ENCODE measurements around the gene BEND7. TPM values are rescaled to one million over a fixed set of nuclear protein-coding genes. Genes with fewer than 3 reads are reported as not detected.

BEND7 gene
- total and polyA plus RNA-seq, 2 donors (not counting 3 experiments of a cell fraction or from before 2014, with no cell fraction given) = 7.3 to 31.7 TPM

DNA sequence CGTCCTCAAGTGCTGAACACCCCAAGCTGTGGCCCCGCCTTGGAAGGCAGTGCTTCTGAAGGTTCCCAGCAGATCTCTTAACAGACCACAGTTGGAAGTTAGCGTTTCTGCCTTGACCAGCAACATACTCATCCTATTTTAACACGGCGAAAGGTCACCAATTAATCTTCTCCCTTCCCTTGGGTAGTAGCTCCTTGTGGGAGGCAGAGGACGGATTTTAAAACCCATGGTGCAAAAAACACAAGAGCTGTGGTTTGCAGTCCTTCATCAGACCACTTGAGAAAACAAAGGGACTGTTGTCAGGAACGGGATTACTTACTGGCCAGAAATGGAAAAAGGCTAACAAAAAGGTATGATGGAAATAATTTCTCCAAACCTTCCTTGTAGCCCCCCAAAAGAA is 87.3 kb downstream of the BEND7 start:
- no peak for FAIRE-seq
- H3K4me2 ChIP-seq (ENCODE audit: insufficient read depth, low read length) = no peak overlapping the region
- BruUV-seq (replicated peaks) = no TSS peak
- no peaks in the 10 kb centered on the region for H3K9me1 ChIP-seq (replicated peaks; ENCODE audit: control insufficient read depth, extremely low read depth, insufficient read depth, low read length)
- no peaks in the 10 kb centered on the region for H3K36me3 ChIP-seq (ENCODE audit: control insufficient read depth in 2 of 2, extremely low read depth in 1 of 2, insufficient read depth in 2 of 2, low read length in 2 of 2)
- no peaks in the 10 kb centered on the region for H3K9me3 ChIP-seq (replicated peaks; ENCODE audit: control insufficient read depth, insufficient read depth, low read length)
- H3K9ac ChIP-seq (replicated peaks; ENCODE audit: extremely low read depth, insufficient read depth, low read length) = no peak overlapping the region
- intact Hi-C loops (cut with micrococcal nuclease) (no loop called here), dilution Hi-C loops (cut with MboI; ENCODE audit: extremely low pct_ligation_motif_present, low sequenced_read_pairs) (no loop called here)
- no peak overlapping the region for H3K27ac ChIP-seq (ENCODE audit: insufficient read depth, low read depth, low read length)
- ChIA-PET CTCF (interaction anchor here (0.7 to 3.6 kb wide), 7 partner anchors 13 to 69 kb away, joined by 3 to 28 read pairs (median 4); no protein-coding TSS in a partner anchor), POLR2A (no interaction called here)
- no peaks in the 10 kb centered on the region for H4K20me1 ChIP-seq (replicated peaks; ENCODE audit: control insufficient read depth, extremely low read depth, insufficient read depth, low read length)
- H3K79me2 ChIP-seq (ENCODE audit: control insufficient read depth, insufficient read depth, low read length) = no peaks in the 10 kb centered on the region
- no peak for TF ChIP-seq POLR2A (IDR thresholded peaks at IDR 0.05; ENCODE audit: low read depth, low read length)
- TF ChIP-seq JUN (IDR thresholded peaks at IDR 0.05; ENCODE audit: borderline replicate concordance, insufficient read depth, insufficient read length, low read depth) = no peak
- no peak for TF ChIP-seq EZH2 (IDR thresholded peaks at IDR 0.05; ENCODE audit: borderline replicate concordance, low read depth, low read length, severe bottlenecking)
- H3K4me1 ChIP-seq (ENCODE audit: control insufficient read depth, extremely low read depth, insufficient read depth, low read length) = peaks cover 7% of the 10 kb centered on the region
- H3K27me3 ChIP-seq (ENCODE audit: control insufficient read depth in 2 of 2, insufficient read depth in 2 of 2, low read length in 2 of 2) = peaks cover 11 to 27% of the 10 kb centered on the region in 2 experiments
- no peak overlapping the region for H2AFZ ChIP-seq (ENCODE audit: low read depth, low read length)
- DNase-seq (ENCODE audit: low read depth, low spot score) = no peak
- H3K4me3 ChIP-seq (replicated peaks in 1 of 3; ENCODE audit: insufficient read depth in 1 of 3, low read depth in 1 of 3, low read length in 3 of 3) = no peak overlapping the region

- Histone ChIP-seq H3K9me1 (replicated peaks; ENCODE audit: control insufficient read depth, extremely low read depth, insufficient read depth, low read length) (no peaks in the 10 kb centered on the region), H2AFZ (ENCODE audit: low read depth, low read length) (peak overlapping the region; percentile 16), H3K27me3 (ENCODE audit: control insufficient read depth in 2 of 2, insufficient read depth in 2 of 2, low read length in 2 of 2) (peaks cover 11 to 27% of the 10 kb centered on the region in 2 experiments), H3K4me3 (replicated peaks in 1 of 3; ENCODE audit: insufficient read depth in 1 of 3, low read depth in 1 of 3, low read length in 3 of 3) (no peak overlapping the region), H3K4me2 (ENCODE audit: insufficient read depth, low read length) (no peak overlapping the region), H4K20me1 (replicated peaks; ENCODE audit: control insufficient read depth, extremely low read depth, insufficient read depth, low read length) (no peaks in the 10 kb centered on the region), H3K36me3 (ENCODE audit: control insufficient read depth in 2 of 2, extremely low read depth in 1 of 2, insufficient read depth in 2 of 2, low read length in 2 of 2) (no peaks in the 10 kb centered on the region), H3K4me1 (ENCODE audit: control insufficient read depth, extremely low read depth, insufficient read depth, low read length) (peaks cover 7% of the 10 kb centered on the region), H3K27ac (ENCODE audit: insufficient read depth, low read depth, low read length) (no peak overlapping the region), H3K9me3 (replicated peaks; ENCODE audit: control insufficient read depth, insufficient read depth, low read length) (no peaks in the 10 kb centered on the region), H3K9ac (replicated peaks; ENCODE audit: extremely low read depth, insufficient read depth, low read length) (no peak overlapping the region), H3K79me2 (ENCODE audit: control insufficient read depth, insufficient read depth, low read length) (no peaks in the 10 kb centered on the region)
- DNase-seq (ENCODE audit: low read depth, low spot score) = peak; percentile 52
- BruUV-seq (replicated peaks) = no TSS peak
- dilution Hi-C loops (cut with MboI; ENCODE audit: extremely low pct_ligation_motif_present, low sequenced_read_pairs) = no loop called here
- TF ChIP-seq EZH2 (IDR thresholded peaks at IDR 0.05; ENCODE audit: borderline replicate concordance, low read depth, low read length, severe bottlenecking) (no peak), POLR2A (IDR thresholded peaks at IDR 0.05; ENCODE audit: low read depth, low read length) (no peak), JUN (IDR thresholded peaks at IDR 0.05; ENCODE audit: borderline replicate concordance, insufficient read depth, insufficient read length, low read depth) (no peak), GATA2 (IDR thresholded peaks at IDR 0.05; ENCODE audit: insufficient read depth, insufficient read length, low read depth, low read length) (no peak)
- TF ChIP-seq, protein P1, sequence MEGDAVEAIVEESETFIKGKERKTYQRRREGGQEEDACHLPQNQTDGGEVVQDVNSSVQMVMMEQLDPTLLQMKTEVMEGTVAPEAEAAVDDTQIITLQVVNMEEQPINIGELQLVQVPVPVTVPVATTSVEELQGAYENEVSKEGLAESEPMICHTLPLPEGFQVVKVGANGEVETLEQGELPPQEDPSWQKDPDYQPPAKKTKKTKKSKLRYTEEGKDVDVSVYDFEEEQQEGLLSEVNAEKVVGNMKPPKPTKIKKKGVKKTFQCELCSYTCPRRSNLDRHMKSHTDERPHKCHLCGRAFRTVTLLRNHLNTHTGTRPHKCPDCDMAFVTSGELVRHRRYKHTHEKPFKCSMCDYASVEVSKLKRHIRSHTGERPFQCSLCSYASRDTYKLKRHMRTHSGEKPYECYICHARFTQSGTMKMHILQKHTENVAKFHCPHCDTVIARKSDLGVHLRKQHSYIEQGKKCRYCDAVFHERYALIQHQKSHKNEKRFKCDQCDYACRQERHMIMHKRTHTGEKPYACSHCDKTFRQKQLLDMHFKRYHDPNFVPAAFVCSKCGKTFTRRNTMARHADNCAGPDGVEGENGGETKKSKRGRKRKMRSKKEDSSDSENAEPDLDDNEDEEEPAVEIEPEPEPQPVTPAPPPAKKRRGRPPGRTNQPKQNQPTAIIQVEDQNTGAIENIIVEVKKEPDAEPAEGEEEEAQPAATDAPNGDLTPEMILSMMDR (IDR thresholded peaks at IDR 0.05; ENCODE audit: extremely low read depth in 1 of 2, insufficient read depth in 1 of 2, low read depth in 1 of 2, low read length in 2 of 2) = peak; percentile 89 to 96
- intact Hi-C loops (cut with micrococcal nuclease) = loop anchor here (1.0 kb wide), 1 partner anchor 68 kb away; no protein-coding TSS in a partner anchor
- peak; percentile 90 for FAIRE-seq
- CTCF ChIA-PET = interaction anchor here (0.6 to 3.0 kb wide), 24 partner anchors 8 to 231 kb away, joined by 3 to 89 read pairs (median 4); no protein-coding TSS in a partner anchor
- POLR2A ChIA-PET = no interaction called here
These were observed 88.4 kb downstream of the BEND7 start for GRCh38 chr10:13440185-13441061.
